NCI-H1694 treated with DMSO at 0.1 percent for 48 hours (cell line): ENCODE measurements around the gene CRYAB.
A peak's percentile ranks its signal among the peaks of the same experiment; 100 is the strongest.
"Not testable (repeated sequence)": the region's sequence is repeated elsewhere in the genome, so short reads cannot be mapped to it uniquely, and the experiment has no call there.

Source experiments
- DNase-seq: peaks from one replicate; lab custom pipeline; 2025; lab: John Stamatoyannopoulos, UW

Gene CRYAB

GRCh38 chr11:111933872-111934271 lies 22.3 kb upstream of the CRYAB start:
- no peak for DNase-seq

GRCh38 chr11:111933176-111933575 lies 21.6 kb upstream of the CRYAB start:
- DNase-seq = not testable (repeated sequence)

- DNase-seq = no peak
These were observed 21.0 kb upstream of the CRYAB start for GRCh38 chr11:111932611-111932950.

GRCh38 chr11:111930472-111930871 lies 18.9 kb upstream of the CRYAB start:
- DNase-seq = no peak

GRCh38 chr11:111926505-111927391 lies 15.2 kb upstream of the CRYAB start:
- peak; percentile 59 for DNase-seq

GRCh38 chr11:111925953-111926352 lies 14.4 kb upstream of the CRYAB start:
- no peak for DNase-seq

- DNase-seq = no peak
These were observed 12.4 kb upstream of the CRYAB start for GRCh38 chr11:111923951-111924350.

GRCh38 chr11:111923351-111923788 lies 11.8 kb upstream of the CRYAB start:
- no peak for DNase-seq

GRCh38 chr11:111922803-111923202 lies 11.2 kb upstream of the CRYAB start:
- DNase-seq = no peak

- DNase-seq = no peak
These were observed 10.1 kb upstream of the CRYAB start for GRCh38 chr11:111921541-111922230.

- DNase-seq = no peak
These were observed 9.3 kb upstream of the CRYAB start for GRCh38 chr11:111920908-111921307.

- DNase-seq = no peak
These were observed 7.1 kb upstream of the CRYAB start, which contains the start of gene C11orf52 for GRCh38 chr11:111918390-111919256. Gene C11orf52 (plus strand): TSS chr11:111918913. CDS start chr11:111918973, 60 bp downstream.

GRCh38 chr11:111917788-111918187 lies 6.2 kb upstream of the CRYAB start:
- DNase-seq = no peak

- no peak for DNase-seq
These were observed 5.7 kb upstream of the CRYAB start for GRCh38 chr11:111917312-111917711.

GRCh38 chr11:111916768-111917167 lies 5.2 kb upstream of the CRYAB start:
- DNase-seq = no peak

GRCh38 chr11:111913997-111914396 lies 2.4 kb upstream of the CRYAB start:
- no peak for DNase-seq

GRCh38 chr11:111913031-111913861 lies 1.7 kb upstream of the CRYAB start:
- DNase-seq = no peak

- DNase-seq = no peak
These were observed 965 bp upstream of the CRYAB start, which contains the start of gene HSPB2 for GRCh38 chr11:111912535-111912934. Gene HSPB2 (plus strand): TSS chr11:111912734. CDS start chr11:111912830, 96 bp downstream.

- DNase-seq = no peak
These were observed 651 bp downstream of the CRYAB start for GRCh38 chr11:111910676-111911562.

GRCh38 chr11:111909378-111909777 lies 2.2 kb downstream of the CRYAB start:
- no peak for DNase-seq
